Esophagus mucosa (tissue), 1 donor: Measurements from ENCODE around the gene KRTAP5-3. TPM values are rescaled to one million over a fixed set of nuclear protein-coding genes. Genes with fewer than 3 reads are reported as not detected.
"Not testable (repeated sequence)": the region's sequence is repeated elsewhere in the genome, so short reads cannot be mapped to it uniquely, and the experiment has no call there.

Experiments used
- ATAC-seq: fragments of 200-7000 bp; cut with Tn5 transposase; one replicate; pipeline ENCODE4 v1.9.1; 2020
- total RNA-seq: library from RNA; stranded (reverse); gene quantifications from one replicate; pipeline ENCODE4 v1.2.4, GENCODE V29; 2023
- donor health status: DM: yes; HTN: yes; CAD: no.

KRTAP5-3 gene
- total RNA-seq = not detected

- no peak for ATAC-seq
Observed at GRCh38 chr11:1608363-1608762, at the start of gene KRTAP5-3. Gene KRTAP5-3 (minus strand): TSS chr11:1608463. CDS start chr11:1608385, 78 bp downstream.

GRCh38 chr11:1656670-1657069 is 48.4 kb upstream of the KRTAP5-3 start:
- ATAC-seq = no peak

GRCh38 chr11:1656061-1656441 is 47.8 kb upstream of the KRTAP5-3 start:
- ATAC-seq = no peak

GRCh38 chr11:1655168-1656060 is 47.2 kb upstream of the KRTAP5-3 start:
- ATAC-seq = peak; percentile 21

- no peak for ATAC-seq
Observed at GRCh38 chr11:1654388-1655167, 46.3 kb upstream of the KRTAP5-3 start.

- no peak for ATAC-seq
Observed at GRCh38 chr11:1653541-1654387, 45.5 kb upstream of the KRTAP5-3 start.

GRCh38 chr11:1652771-1653540 is 44.7 kb upstream of the KRTAP5-3 start:
- ATAC-seq = peak; percentile 72

- no peak for ATAC-seq
Observed at GRCh38 chr11:1652442-1652770, 44.1 kb upstream of the KRTAP5-3 start.

GRCh38 chr11:1652026-1652425 is 43.8 kb upstream of the KRTAP5-3 start:
- ATAC-seq = no peak

GRCh38 chr11:1651411-1651980 is 43.2 kb upstream of the KRTAP5-3 start:
- no peak for ATAC-seq

GRCh38 chr11:1650918-1651262 is 42.6 kb upstream of the KRTAP5-3 start:
- no peak for ATAC-seq

- ATAC-seq = peak; percentile 77
Observed at GRCh38 chr11:1650034-1650917, 42.0 kb upstream of the KRTAP5-3 start.

- no peak for ATAC-seq
Observed at GRCh38 chr11:1648653-1649420, 40.6 kb upstream of the KRTAP5-3 start.

GRCh38 chr11:1647901-1648652 is 39.8 kb upstream of the KRTAP5-3 start:
- ATAC-seq = no peak

- not testable (repeated sequence) for ATAC-seq
Observed at GRCh38 chr11:1646540-1646939, 38.3 kb upstream of the KRTAP5-3 start.

- no peak for ATAC-seq
Observed at GRCh38 chr11:1645357-1645821, 37.1 kb upstream of the KRTAP5-3 start.

GRCh38 chr11:1644601-1645356 is 36.5 kb upstream of the KRTAP5-3 start:
- ATAC-seq = no peak

- ATAC-seq = no peak
Observed at GRCh38 chr11:1643146-1643690, 35.0 kb upstream of the KRTAP5-3 start.
